Omental fat pad (tissue), 4 donors: ENCODE measurements around the gene RGS6. TPM values are rescaled to one million over a fixed set of nuclear protein-coding genes. Genes with fewer than 3 reads are reported as not detected.

Source experiments
- ATAC-seq: fragments of 150-250 bp; one replicate; pipeline ENCODE4 v1.9.1; 2016; ENCODE audit warnings: mild to moderate bottlenecking, moderate library complexity; ENCODE audit not compliant: low FRiP score
- DNase-seq: peaks from one replicate; pipeline ENCODE4 v3.0.0-alpha.2; 2019; ENCODE audit warnings: low spot score
- small RNA-seq: library from RNA; depleted of rRNA; stranded (forward); fragments of <200 nt; gene quantifications from one replicate; pipeline ENCODE3, GENCODE V24; 2016
- total RNA-seq, 4 donors: library from RNA; depleted of rRNA; stranded (reverse); fragments of >200 nt; gene quantifications; one replicate each; pipeline ENCODE4 v1.1.0, GENCODE V29; 2016
- TF ChIP-seq, protein P1 (sequence below), 3 donors: fragments of 450-650 bp; IDR thresholded peaks; one replicate each; pipeline ENCODE4 v1.5.1; 2016 to 2017; ENCODE audit warnings: antibody characterized with exemption in 3 of 3, mild to moderate bottlenecking in 3 of 3, moderate library complexity in 2 of 3

The RGS6 gene
- total RNA-seq, 4 donors from 2014 or later, result 5.2 to 27.3 (median 6.9) TPM

DNA sequence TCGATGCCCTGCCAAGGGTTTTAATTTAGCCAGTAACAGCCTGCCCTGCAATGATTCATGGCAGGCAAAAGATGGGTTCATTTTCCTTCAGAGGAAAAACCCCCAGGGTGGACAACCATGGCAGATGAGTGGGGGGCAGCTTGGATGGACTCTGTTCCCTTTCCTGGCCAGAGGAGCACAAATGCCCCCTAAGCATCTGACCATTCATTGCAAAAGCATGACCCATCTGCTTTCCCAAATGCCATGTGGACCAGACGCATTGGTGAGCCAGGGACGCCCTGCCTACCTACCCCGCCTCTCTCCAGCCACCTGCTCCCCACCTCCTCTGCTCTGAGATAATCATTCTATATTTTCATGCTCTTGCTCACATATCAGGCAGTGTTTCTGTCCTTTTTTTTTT lies 679.8 kb downstream of the RGS6 start:
- DNase-seq (no peak), ATAC-seq (no peak)
- TF ChIP-seq, protein P1, sequence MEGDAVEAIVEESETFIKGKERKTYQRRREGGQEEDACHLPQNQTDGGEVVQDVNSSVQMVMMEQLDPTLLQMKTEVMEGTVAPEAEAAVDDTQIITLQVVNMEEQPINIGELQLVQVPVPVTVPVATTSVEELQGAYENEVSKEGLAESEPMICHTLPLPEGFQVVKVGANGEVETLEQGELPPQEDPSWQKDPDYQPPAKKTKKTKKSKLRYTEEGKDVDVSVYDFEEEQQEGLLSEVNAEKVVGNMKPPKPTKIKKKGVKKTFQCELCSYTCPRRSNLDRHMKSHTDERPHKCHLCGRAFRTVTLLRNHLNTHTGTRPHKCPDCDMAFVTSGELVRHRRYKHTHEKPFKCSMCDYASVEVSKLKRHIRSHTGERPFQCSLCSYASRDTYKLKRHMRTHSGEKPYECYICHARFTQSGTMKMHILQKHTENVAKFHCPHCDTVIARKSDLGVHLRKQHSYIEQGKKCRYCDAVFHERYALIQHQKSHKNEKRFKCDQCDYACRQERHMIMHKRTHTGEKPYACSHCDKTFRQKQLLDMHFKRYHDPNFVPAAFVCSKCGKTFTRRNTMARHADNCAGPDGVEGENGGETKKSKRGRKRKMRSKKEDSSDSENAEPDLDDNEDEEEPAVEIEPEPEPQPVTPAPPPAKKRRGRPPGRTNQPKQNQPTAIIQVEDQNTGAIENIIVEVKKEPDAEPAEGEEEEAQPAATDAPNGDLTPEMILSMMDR (IDR thresholded peaks at IDR 0.05), result no peak

DNA sequence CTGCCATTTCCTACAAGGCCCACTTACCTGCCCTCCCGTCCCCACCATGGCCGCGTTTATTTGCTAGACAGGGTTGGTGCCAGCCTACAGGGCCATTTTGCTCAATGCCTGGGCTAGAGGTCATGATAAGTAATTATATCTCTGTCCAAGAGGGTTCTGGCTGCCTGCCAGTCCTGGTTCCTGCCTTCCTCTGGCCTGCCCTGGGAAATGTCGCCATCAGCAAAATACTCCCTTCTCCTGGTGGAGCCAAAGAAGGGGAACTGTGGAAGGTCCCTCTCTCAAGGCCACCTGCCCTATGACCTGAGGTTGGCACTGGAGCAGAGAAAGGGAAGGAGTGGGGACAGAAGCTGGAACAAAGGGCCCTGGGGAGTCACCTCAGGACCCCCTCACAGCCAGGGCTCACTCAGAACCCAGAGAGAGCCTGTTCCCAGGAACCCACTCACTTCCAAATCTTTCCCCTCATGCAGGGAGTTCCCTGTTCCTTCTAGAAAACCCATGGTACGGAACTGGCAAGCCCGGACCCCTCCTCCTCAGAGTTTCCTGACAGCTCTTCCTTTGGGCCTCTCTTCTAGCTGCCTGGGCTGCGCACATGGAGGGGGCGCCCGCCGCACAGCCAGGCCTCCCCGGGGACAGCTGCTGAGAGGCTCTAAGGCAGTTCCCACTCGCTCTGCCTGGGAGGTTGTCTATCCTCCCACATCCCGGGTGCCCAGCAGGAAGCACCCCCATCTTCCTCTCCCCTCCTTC lies 681.2 kb downstream of the RGS6 start:
- DNase-seq (peak; percentile 40), ATAC-seq (no peak)
- TF ChIP-seq, protein P1 (IDR thresholded peaks at IDR 0.05), result no peak

DNA sequence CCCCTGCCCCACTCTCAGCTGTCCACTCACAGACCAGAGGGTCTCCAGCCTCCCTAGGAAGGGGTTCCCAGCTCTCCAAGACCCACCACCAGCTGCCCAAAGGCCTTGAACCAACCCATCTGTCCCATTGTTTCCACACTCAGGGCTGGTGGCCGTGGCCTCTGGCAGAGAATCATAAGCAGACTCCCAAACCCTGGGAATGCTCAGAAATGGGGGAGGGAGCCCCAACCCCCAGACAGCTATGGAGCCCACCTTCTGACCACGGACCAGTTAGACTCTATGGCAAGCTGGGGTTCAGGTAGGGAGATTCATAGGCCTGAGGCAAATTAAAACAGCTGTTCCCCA lies 681.7 kb downstream of the RGS6 start:
- ATAC-seq (no peak), DNase-seq (no peak)
- TF ChIP-seq, protein P1 (IDR thresholded peaks at IDR 0.05), result no peak

DNA sequence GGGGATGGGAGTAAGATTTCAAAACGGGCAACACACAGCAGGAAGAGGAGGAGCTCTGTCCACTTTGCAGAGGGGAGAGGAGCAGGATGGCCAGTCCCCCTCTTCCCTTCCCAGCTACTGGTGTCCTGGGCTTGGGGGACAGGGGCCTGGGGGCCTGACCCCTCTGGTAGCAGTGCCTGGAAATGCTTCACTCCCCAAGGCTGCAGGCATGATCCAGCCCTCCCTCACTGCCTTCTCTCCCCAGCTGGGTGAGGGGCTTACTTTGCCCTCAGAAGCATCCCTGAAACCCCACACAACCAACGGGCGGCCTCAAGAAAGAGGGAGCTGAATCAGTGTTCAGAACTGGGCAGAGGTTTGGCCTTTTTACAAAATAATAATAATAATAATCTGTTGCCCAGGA lies 682.1 kb downstream of the RGS6 start:
- no peak for ATAC-seq
- TF ChIP-seq, protein P1 (IDR thresholded peaks at IDR 0.05), result no peak
- DNase-seq, result no peak

DNA sequence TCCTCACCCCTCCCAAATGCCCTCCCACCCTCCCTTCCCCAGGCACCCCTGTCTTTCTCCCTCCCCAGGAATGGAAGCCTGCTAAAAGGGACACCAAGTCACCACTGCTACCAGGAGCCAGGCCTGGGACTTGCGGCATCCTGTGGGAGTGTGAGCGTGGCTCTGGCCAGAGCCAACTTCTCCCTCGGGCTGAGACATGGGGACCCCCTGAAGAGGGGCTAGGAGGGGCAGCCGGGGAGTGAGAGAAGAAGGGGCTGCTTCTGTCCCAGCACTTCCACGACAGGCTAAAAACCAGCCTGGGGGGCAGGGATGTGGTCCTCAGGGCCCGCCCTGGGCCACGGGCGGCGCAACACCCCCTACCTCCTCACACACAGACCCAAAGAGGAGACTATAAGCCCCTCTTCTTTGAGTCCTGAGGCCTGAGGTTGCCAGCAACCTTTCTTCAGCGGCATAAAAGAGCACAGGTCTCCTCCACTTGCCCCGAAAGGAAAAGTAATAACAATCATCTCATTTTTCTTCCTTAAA lies 682.7 kb downstream of the RGS6 start:
- no peak for DNase-seq
- TF ChIP-seq, protein P1 (IDR thresholded peaks at IDR 0.05), result no peak
- no peak for ATAC-seq

DNA sequence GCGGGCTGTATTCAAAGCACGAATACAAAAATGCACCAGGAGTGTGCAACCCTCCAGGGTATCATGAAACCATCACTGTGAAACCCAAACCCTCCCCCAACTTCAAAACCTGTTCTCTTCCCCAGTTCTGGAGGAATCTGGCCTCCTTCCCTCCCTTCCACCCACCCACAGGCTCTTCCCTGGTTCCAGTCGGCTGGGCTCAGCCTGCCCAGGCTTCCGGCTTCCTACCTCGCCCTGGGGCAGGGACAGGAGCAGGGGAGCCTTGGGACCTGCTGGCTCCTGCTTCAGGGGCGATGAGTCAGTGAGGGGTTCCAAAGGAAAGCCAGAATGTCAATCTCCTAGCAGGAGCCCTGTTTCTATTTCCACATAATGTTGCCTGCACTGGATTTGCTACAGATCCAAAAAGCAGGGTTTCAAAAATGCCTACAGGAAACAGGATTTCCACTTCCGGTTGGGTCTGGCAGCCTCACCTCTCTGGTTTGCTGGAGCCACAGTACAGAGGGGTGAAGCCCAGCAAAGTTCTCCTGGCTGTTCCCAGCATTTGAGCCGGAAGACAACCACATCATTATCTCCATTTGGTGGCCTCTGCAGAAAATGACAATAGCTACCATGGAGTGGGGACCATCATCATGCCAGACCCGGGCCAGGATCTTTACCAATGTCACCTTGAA lies 683.4 kb downstream of the RGS6 start:
- TF ChIP-seq, protein P1 (IDR thresholded peaks at IDR 0.05), result no peak
- ATAC-seq (no peak), DNase-seq (no peak)

Small RNA genes lying within 50 kb of the gene (small RNA-seq; reads per million reads assigned to genes)
- not detected for gene MIR7843
- not detected for gene RF00019
